DMS114 treated with DMSO at 0.1 percent for 48 hours (cell line): Measurements from ENCODE around the gene USP17L21.
"Not testable (repeated sequence)": the region's sequence is repeated elsewhere in the genome, so short reads cannot be mapped to it uniquely, and the experiment has no call there.

Source experiments
- DNase-seq: peaks from one replicate; lab custom pipeline; 2025; ENCODE audit not compliant: unreplicated experiment; lab: John Stamatoyannopoulos, UW

Gene USP17L21

GRCh38 chr4:9262572-9262971 lies at the start of gene USP17L21:
Gene USP17L21 (plus strand): TSS chr4:9262872. CDS start chr4:9262872, 0 bp downstream.
- DNase-seq = not testable (repeated sequence)

- not testable (repeated sequence) for DNase-seq
These were observed 48.0 kb upstream of the USP17L21 start for GRCh38 chr4:9214701-9215100.

GRCh38 chr4:9215105-9215504 lies 47.6 kb upstream of the USP17L21 start, which contains the start of gene USP17L11:
Gene USP17L11 (plus strand): TSS chr4:9215405. CDS start chr4:9215405, 0 bp downstream.
- not testable (repeated sequence) for DNase-seq

GRCh38 chr4:9219852-9220251 lies 42.8 kb upstream of the USP17L21 start, which contains the start of gene USP17L12:
Gene USP17L12 (plus strand): TSS chr4:9220152. CDS start chr4:9220152, 0 bp downstream.
- DNase-seq = not testable (repeated sequence)

- not testable (repeated sequence) for DNase-seq
These were observed 38.1 kb upstream of the USP17L21 start, which contains the start of gene USP17L13 for GRCh38 chr4:9224596-9224995. Gene USP17L13 (plus strand): TSS chr4:9224896. CDS start chr4:9224896, 0 bp downstream.

- DNase-seq = not testable (repeated sequence)
These were observed 32.4 kb upstream of the USP17L21 start for GRCh38 chr4:9230249-9230648.

GRCh38 chr4:9234085-9234484 lies 28.6 kb upstream of the USP17L21 start, which contains the start of gene USP17L15:
Gene USP17L15 (plus strand): TSS chr4:9234385. CDS start chr4:9234385, 0 bp downstream.
- not testable (repeated sequence) for DNase-seq

GRCh38 chr4:9238461-9238860 lies 24.2 kb upstream of the USP17L21 start:
- DNase-seq = not testable (repeated sequence)

- not testable (repeated sequence) for DNase-seq
These were observed 19.1 kb upstream of the USP17L21 start, which contains the start of gene USP17L17 for GRCh38 chr4:9243579-9243978. Gene USP17L17 (plus strand): TSS chr4:9243879. CDS start chr4:9243879, 0 bp downstream.

- DNase-seq = not testable (repeated sequence)
These were observed 14.6 kb upstream of the USP17L21 start, which contains the start of gene USP17L18 for GRCh38 chr4:9247953-9248680. Gene USP17L18 (plus strand): TSS chr4:9248630. CDS start chr4:9248630, 0 bp downstream.

- not testable (repeated sequence) for DNase-seq
These were observed 9.6 kb upstream of the USP17L21 start, which contains the start of gene USP17L19 for GRCh38 chr4:9253078-9253477. Gene USP17L19 (plus strand): TSS chr4:9253378. CDS start chr4:9253378, 0 bp downstream.

GRCh38 chr4:9257824-9258223 lies 4.8 kb upstream of the USP17L21 start, which contains the start of gene USP17L20:
Gene USP17L20 (plus strand): TSS chr4:9258124. CDS start chr4:9258124, 0 bp downstream.
- not testable (repeated sequence) for DNase-seq

GRCh38 chr4:9267319-9267718 lies 4.6 kb downstream of the USP17L21 start, which contains the start of gene USP17L22:
Gene USP17L22 (plus strand): TSS chr4:9267619. CDS start chr4:9267619, 0 bp downstream.
- DNase-seq = not testable (repeated sequence)

- DNase-seq = not testable (repeated sequence)
These were observed 9.0 kb downstream of the USP17L21 start for GRCh38 chr4:9271719-9272118.
